MCF 10A (cell line): Measurements from ENCODE around the gene SMIM27. TPM values are rescaled to one million over a fixed set of nuclear protein-coding genes. Genes with fewer than 3 reads are reported as not detected.

ENCODE experiments used
- BruUV-seq: library from RNA; stranded (reverse); fragments of 400-500 nt; replicated peaks from 2 replicates; lab custom pipeline; 2021; lab: Mats Ljungman, UMichigan
- CTCF ChIA-PET: fragments of 300-600 bp; sonication (Branson Sonifier 250); formaldehyde crosslinking; extraction: SDS; loops from one replicate; lab custom pipeline; 2021; ENCODE audit warnings: antibody characterized with exemption, inconsistent platforms; lab: Yijun Ruan, JAX
- POLR2A ChIA-PET: fragments of 300-600, 350-650 bp; sonication (Branson Sonifier 250); formaldehyde crosslinking; extraction: SDS; loops from one replicate; lab custom pipeline; 2020; ENCODE audit warnings: antibody characterized with exemption, inconsistent platforms; lab: Yijun Ruan, JAX
- DNase-seq: peaks from one replicate; pipeline ENCODE4 v3.0.0-alpha.2; 2018; ENCODE audit not compliant: unreplicated experiment
- H3K27ac Mint-ChIP-seq: one replicate; pipeline ENCODE4 v1.8.0; 2022; ENCODE audit warnings: mild to moderate bottlenecking, low read depth, mixed read lengths; ENCODE audit not compliant: unreplicated experiment
- H3K27me3 Mint-ChIP-seq: one replicate; pipeline ENCODE4 v1.8.0; 2022; ENCODE audit warnings: mixed read lengths; ENCODE audit not compliant: insufficient read depth, unreplicated experiment
- H3K36me3 Mint-ChIP-seq: one replicate; pipeline ENCODE4 v1.8.0; 2022; ENCODE audit warnings: mild to moderate bottlenecking, moderate library complexity, mixed read lengths; ENCODE audit not compliant: insufficient read depth, unreplicated experiment
- H3K4me1 Mint-ChIP-seq: one replicate; pipeline ENCODE4 v1.8.0; 2022; ENCODE audit warnings: mixed read lengths; ENCODE audit not compliant: insufficient read depth, unreplicated experiment
- H3K4me3 Mint-ChIP-seq: one replicate; pipeline ENCODE4 v1.8.0; 2022; ENCODE audit warnings: mild to moderate bottlenecking, moderate library complexity, mixed read lengths; ENCODE audit not compliant: unreplicated experiment
- H3K9me3 Mint-ChIP-seq: one replicate; pipeline ENCODE4 v1.8.0; 2022; ENCODE audit warnings: mixed read lengths; ENCODE audit not compliant: unreplicated experiment
- intact Hi-C: fragments of 100-400 bp; cut with micrococcal nuclease; formaldehyde crosslinking; loops from 2 replicates; pipeline ENCODE4 v1.14.1; 2022
- total RNA-seq: library from RNA; stranded (reverse); gene quantifications from 2 replicates; pipeline ENCODE4 v1.2.3, GENCODE V29; 2022
- TF ChIP-seq, protein P1 (sequence below): fragments of 200-600 bp; IDR thresholded peaks from one replicate; pipeline ENCODE4 v1.8.0; 2022; ENCODE audit warnings: antibody characterized with exemption, mild to moderate bottlenecking; ENCODE audit not compliant: unreplicated experiment

The SMIM27 gene
- total RNA-seq, 1 experiment from 2014 or later: 7.8 TPM

DNA sequence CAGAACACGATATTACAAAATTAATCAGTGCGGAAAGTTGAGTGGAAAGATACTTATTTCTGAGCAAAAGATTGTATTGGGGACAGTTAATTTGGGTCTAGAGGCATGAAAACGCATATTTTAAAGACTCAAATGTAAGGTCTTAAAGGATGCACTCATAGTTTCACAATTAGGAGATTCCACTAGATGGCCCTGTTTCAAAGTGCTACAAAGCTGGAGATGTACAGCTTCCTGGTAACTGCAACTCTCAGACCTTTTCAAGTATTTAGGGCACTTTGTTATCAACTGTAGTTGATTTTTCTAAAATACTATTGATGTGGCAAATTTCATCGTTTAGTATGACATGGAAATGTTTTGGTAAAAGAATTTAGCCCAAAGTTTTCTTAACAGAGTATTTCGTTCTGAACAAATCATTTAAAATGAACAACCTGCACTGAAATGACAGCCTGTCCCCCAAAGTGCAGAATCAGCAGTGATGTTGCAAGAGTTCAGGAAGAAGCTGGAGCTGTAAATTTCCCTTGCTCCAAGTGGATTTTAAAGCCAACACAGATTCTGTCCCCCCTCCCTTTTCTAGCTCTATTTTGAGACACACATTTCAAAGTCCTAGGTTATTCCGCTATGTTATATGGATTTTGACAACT lies 37.1 kb downstream of the SMIM27 start:
- no TSS peak for BruUV-seq
- H3K27ac Mint-ChIP-seq: no peak overlapping the region
- H3K9me3 Mint-ChIP-seq: no peaks in the 10 kb centered on the region
- peaks cover 11% of the 10 kb centered on the region for H3K4me1 Mint-ChIP-seq
- intact Hi-C loops: loop anchor here (1.0 to 10.0 kb wide), 3 partner anchors 115 to 636 kb away; no protein-coding TSS in a partner anchor
- no peaks in the 10 kb centered on the region for H3K27me3 Mint-ChIP-seq
- TF ChIP-seq, protein P1, sequence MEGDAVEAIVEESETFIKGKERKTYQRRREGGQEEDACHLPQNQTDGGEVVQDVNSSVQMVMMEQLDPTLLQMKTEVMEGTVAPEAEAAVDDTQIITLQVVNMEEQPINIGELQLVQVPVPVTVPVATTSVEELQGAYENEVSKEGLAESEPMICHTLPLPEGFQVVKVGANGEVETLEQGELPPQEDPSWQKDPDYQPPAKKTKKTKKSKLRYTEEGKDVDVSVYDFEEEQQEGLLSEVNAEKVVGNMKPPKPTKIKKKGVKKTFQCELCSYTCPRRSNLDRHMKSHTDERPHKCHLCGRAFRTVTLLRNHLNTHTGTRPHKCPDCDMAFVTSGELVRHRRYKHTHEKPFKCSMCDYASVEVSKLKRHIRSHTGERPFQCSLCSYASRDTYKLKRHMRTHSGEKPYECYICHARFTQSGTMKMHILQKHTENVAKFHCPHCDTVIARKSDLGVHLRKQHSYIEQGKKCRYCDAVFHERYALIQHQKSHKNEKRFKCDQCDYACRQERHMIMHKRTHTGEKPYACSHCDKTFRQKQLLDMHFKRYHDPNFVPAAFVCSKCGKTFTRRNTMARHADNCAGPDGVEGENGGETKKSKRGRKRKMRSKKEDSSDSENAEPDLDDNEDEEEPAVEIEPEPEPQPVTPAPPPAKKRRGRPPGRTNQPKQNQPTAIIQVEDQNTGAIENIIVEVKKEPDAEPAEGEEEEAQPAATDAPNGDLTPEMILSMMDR: peak; percentile 50
- H3K4me3 Mint-ChIP-seq: no peak overlapping the region
- ChIA-PET POLR2A (interaction anchor here (0.6 to 3.9 kb wide), 11 partner anchors 9 to 435 kb away, joined by 3 to 28 read pairs (median 4); partner anchors contain the start of gene NDUFB6), CTCF (interaction anchor here (0.5 to 20.5 kb wide), 50 partner anchors 9 to 938 kb away, joined by 3 to 601 read pairs (median 4); partner anchors contain the start of gene ACO1)
- peaks cover 4% of the 10 kb centered on the region for H3K36me3 Mint-ChIP-seq
- peak; percentile 76 for DNase-seq

DNA sequence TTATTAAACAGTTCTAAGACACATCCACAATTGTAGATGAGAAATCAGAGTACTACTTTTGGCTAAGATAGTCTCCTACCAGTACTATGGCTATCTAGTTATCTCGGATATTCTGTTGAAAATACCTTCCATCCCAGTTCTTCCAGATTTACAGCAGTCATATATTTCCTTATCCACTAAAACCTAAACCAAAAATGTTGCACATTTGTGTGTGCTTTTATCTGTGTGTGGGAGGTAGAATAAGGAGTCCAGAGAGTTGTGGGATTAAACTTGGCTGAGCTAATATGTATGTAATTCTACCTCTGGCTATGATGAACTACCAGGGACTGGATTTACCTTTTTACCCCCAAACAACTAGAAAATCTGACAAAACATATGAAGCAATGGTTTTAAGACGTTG lies 38.3 kb downstream of the SMIM27 start:
- H3K4me1 Mint-ChIP-seq: peaks cover 11% of the 10 kb centered on the region
- H3K27me3 Mint-ChIP-seq: no peaks in the 10 kb centered on the region
- no peaks in the 10 kb centered on the region for H3K9me3 Mint-ChIP-seq
- no TSS peak for BruUV-seq
- CTCF ChIA-PET: interaction anchor here (0.6 to 20.5 kb wide), 17 partner anchors 10 to 1401 kb away, joined by 3 to 601 read pairs (median 4); partner anchors contain the start of genes ACO1 and NDUFB6
- H3K27ac Mint-ChIP-seq: peak overlapping the region; percentile 29
- POLR2A ChIA-PET: interaction anchor here (0.5 to 3.9 kb wide), 12 partner anchors 8 to 433 kb away, joined by 3 to 28 read pairs (median 4); no protein-coding TSS in a partner anchor
- DNase-seq: no peak
- peaks cover 4% of the 10 kb centered on the region for H3K36me3 Mint-ChIP-seq
- TF ChIP-seq, protein P1: no peak
- no peak overlapping the region for H3K4me3 Mint-ChIP-seq
- intact Hi-C loops: no loop called here

DNA sequence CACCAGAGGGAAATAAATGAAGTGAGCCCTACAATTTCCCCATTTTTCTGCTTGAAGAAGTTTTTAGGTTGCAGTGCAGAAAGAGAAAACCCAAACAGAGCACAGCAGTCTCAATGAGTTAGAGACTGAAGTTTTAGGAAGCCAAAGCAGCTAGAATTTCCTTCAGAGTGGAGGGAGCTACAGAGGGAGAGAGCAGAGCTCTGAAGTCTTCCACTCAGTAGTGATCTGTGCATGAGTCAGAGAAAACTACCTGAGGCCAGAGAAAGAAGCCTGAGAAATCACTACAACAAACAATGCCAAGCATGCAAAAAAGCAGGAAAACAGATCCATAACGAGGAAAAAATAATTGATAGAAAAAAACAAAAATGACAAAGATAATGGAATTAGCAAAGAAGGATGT lies 38.8 kb downstream of the SMIM27 start:
- Mint-ChIP-seq H3K27ac (peak overlapping the region; percentile 29), H3K27me3 (no peaks in the 10 kb centered on the region), H3K36me3 (peaks cover 4% of the 10 kb centered on the region), H3K9me3 (no peaks in the 10 kb centered on the region), H3K4me1 (peaks cover 11% of the 10 kb centered on the region), H3K4me3 (no peak overlapping the region)
- TF ChIP-seq, protein P1: no peak
- BruUV-seq: no TSS peak
- POLR2A ChIA-PET: interaction anchor here (0.5 to 3.9 kb wide), 11 partner anchors 9 to 434 kb away, joined by 3 to 28 read pairs (median 4); no protein-coding TSS in a partner anchor
- intact Hi-C loops: no loop called here
- peak; percentile 68 for DNase-seq
- CTCF ChIA-PET: interaction anchor here (0.7 to 20.5 kb wide), 12 partner anchors 10 to 1012 kb away, joined by 3 to 601 read pairs (median 4); partner anchors contain the start of gene NDUFB6
